GM12873 (cell line): ENCODE results near the gene PLEKHM3.

Experiments
- TF ChIP-seq, protein P1 (sequence below): IDR thresholded peaks from 2 replicates; pipeline ENCODE4 v1.5.1; 2012; ENCODE audit warnings: low read depth, mild to moderate bottlenecking, moderate library complexity, low read length, control low read depth; ENCODE audit not compliant: insufficient read depth; ENCODE audit errors: missing control alignments

The PLEKHM3 gene

DNA sequence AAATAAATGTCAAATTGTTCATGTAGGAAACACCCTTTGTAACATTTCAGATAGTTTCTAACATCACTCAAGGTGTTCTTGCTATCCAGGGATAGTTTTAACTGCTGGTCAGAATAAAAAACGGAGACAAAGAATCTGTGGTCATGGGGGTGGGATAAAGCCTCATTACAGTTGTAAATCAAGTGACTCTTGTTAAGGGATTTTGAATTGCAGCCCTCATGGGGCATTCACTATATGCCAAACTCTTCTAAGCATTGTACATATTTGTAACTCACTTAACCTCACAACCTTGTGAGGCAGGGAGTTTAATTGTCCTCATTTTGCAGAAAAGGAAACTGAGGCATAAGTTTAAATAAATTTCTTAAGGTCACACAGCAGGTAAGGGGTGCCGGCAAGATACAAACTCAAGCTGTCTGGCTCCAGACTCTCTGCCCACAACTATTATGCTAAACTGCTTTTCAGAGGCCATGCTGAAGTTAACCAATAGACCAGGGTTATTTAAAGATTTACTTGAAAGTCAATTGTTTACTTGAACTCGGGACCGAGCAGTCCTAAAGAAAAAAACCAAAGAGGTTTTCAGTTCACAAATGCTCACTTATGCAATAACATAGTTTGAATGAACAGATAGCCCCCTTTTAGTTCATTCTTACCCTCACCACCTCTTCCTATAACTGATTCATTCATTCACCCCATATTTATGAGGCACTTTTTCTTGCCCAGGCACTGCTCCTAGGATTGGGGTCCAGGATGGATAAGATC is 134.1 kb downstream of the PLEKHM3 start:
- TF ChIP-seq, protein P1, sequence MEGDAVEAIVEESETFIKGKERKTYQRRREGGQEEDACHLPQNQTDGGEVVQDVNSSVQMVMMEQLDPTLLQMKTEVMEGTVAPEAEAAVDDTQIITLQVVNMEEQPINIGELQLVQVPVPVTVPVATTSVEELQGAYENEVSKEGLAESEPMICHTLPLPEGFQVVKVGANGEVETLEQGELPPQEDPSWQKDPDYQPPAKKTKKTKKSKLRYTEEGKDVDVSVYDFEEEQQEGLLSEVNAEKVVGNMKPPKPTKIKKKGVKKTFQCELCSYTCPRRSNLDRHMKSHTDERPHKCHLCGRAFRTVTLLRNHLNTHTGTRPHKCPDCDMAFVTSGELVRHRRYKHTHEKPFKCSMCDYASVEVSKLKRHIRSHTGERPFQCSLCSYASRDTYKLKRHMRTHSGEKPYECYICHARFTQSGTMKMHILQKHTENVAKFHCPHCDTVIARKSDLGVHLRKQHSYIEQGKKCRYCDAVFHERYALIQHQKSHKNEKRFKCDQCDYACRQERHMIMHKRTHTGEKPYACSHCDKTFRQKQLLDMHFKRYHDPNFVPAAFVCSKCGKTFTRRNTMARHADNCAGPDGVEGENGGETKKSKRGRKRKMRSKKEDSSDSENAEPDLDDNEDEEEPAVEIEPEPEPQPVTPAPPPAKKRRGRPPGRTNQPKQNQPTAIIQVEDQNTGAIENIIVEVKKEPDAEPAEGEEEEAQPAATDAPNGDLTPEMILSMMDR = no peak

DNA sequence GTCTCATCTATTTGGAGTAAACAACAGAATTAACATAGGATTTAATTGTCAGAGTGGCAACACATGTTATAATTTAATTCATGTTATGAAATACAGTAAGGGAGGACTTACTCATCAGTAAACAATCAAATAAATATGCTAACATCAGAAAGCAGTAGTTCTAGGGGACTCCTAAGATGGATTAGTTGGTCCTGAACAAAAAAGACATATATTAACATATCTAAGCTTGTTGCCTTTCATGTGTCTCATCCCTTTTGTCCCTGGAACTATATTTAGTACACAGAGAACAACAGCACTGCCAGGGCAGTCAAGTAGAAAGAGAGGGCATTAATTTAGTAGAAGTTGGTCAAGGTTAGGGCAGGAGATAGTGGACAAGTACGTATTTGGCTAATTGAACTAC is 137.8 kb downstream of the PLEKHM3 start:
- TF ChIP-seq, protein P1 = no peak

DNA sequence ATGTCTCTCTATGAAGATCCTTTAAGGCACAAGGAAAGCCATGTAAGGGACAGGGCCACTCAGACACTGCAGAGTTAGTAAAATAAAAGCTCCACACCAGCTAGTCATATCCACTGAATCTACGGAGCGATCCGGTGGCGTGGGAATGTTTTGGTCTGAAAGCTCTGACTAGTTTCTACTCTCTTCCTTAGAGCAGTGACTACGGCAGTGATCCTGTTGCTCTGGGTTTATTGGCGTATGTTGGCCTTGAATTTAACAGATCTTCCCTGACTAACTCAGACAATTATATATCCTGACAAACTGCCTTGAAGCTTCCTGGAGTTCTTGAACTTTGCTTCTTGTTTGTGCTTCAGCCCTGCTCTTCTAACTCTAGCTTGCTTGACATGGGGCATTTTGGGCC is 140.3 kb downstream of the PLEKHM3 start:
- TF ChIP-seq, protein P1 = no peak

DNA sequence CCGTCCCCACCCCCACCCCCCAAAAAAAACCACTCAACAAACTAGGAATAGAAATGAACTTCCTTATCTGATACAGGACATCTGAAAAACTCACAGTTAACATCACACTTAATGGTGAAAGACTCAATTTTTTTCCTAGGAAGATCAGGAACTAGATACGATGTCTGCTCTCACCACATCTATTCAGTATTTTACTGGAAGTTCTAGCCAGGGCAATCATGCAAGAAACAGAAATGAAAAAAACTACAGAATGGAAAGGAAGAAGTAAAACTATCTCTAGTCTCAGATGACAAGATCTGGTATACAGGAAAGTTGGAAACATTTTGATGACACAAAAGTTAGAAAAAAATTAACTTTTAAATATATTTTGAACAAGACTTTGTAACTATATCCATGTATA is 141.2 kb downstream of the PLEKHM3 start:
- TF ChIP-seq, protein P1 = no peak

DNA sequence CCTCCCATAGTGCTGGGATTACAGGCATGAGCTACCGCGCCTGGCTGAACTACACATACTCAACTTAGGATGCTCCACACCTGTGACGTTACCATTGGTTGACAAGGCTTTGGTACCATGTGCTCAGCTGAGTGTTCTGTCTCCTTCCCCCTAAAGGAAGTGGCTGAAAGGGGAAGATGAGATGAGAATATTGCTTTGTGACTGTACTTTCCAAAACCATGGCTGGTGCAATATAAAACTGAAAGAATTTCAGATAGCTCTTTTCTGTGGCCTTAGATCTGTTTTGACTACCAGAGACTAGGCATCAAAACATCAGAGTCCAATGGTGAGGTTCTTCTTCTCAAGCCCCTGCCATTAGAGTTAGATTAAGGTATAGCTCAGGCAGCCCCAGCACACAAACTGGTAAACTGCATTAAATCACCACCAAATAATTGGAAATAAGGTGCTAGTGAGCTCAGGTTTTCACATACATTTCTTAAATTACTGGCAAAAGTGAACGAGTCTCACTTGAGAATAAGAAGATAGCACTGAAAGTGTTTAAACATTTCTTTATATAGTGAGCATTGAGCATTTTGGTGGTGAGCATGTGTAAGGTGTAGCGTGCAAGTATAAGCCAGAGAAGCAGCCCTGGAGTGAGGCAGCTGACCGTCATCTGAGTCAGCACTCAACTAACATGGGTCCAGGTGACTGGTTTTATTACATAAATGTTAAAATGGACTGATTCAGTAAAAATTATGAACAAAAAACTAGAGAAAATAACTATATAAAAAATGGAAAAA is 142.1 kb downstream of the PLEKHM3 start:
- TF ChIP-seq, protein P1 = no peak

DNA sequence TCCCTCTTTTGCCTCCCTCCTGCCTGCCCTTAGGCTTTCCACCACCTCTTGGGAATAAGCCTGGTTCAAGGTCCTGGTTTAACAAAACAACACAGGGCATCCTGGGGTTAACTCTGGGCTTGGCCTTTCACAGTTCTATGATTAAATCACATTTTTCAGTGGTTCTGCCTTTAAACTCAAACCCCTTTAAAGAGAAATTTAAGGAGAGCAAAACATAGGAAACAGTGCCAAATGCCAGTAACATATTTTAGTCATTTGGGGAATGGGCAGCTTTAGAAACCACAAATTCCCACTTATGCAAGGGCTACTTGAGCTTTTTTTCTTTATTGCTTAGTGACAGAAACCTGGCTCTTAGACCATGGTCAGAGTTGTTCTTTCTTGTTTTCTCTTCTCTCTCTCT is 143.4 kb downstream of the PLEKHM3 start:
- TF ChIP-seq, protein P1 = no peak

DNA sequence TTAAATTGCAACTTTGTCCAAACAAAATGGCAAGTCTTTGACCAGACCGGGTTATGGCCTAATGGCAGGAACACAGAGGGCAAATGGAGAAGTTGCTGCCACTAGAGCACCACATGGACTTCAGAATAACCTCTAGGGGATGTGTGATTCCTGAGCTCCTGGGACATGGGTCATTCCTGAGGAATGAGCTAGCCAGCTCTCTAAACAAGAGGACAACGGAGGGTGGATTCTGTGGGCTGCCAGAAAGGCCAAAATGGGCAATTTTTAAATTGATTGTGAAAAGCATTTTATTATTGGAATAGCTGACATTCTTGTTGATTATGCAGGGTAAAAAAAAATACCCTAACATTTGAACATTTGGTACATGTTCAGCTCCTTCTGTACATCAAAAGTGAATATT is 145.8 kb downstream of the PLEKHM3 start:
- TF ChIP-seq, protein P1 = no peak
